Heart left ventricle (tissue), 13 donors: ENCODE results near the gene DIPK2B.

Source experiments
- POLR2A ChIP-seq, 2 donors: fragments of 450-650 bp; IDR thresholded peaks; one replicate each; pipeline ENCODE4 v1.6.1; 2017; ENCODE audit warnings: antibody characterized with exemption in 2 of 2, mild to moderate bottlenecking in 2 of 2, moderate library complexity in 2 of 2
- TF ChIP-seq, protein P1 (sequence below), 12 donors: fragments of 200-600 bp; sonication (generic) in 4 of 12; IDR thresholded peaks; one replicate each; pipeline versions ENCODE4 v1.5.0 to v1.8.0; 2018 to 2022; ENCODE audit warnings: antibody characterized with exemption in 12 of 12, mild to moderate bottlenecking in 5 of 12
- donor health status: ischemic (EF 13 %, LVEDD 7.1; RV severe dilation, severe dysfunction).
- donor health status: DM: no; HTN: yes; CAD: no.
- donor health status: DM: no; HTN: no; CAD: no.
- donor health status: ischemic (EF 25% LVEDD 6.9; RV normal size, moderate dysfunction).
- donor health status: ischemic (EF 25% LVEDD 5.7; RV mildly dilated, moderate dysfunction).
- donor health status: ischemic (EF 35%, LVEDD 5.7; RV mildly dilated, moderate dysfunction).
- donor health status: nonischemic (EF 11% LVEDD 7.7; RV severe dilation, severe dysfunction).
- donor health status: DM: yes; HTN: yes; CAD: no.
- donor health status: PGD.
- donor health status: ischemic (EF 29% LVEDD 5.4; RV normal size, mild dysfunction).
- donor health status: nonischemic (EF 23%, LVEDD 6.1; RV moderate dilation, normal function).

DNA sequence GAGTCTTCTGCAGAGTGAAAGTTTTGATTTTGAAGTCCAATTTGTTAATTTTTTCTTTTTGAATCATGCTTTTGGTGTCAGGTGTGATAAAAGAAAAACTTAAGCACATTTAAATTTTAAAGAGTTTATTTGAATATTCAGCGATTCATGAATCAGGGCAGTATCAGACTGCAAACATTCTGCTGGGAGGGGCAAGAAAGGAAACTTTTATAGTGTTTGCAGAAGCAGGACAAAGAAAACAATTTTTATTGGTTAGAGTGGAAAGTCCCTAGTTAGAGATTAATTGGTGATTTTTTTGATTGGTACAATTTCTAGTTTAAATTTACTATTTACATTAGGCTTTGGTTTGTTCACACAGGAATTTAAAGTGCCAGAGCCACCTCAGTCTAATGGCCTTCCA is 1.5 kb upstream of the DIPK2B start:
- no peak for TF ChIP-seq POLR2A (IDR thresholded peaks at IDR 0.05)
- TF ChIP-seq, protein P1, sequence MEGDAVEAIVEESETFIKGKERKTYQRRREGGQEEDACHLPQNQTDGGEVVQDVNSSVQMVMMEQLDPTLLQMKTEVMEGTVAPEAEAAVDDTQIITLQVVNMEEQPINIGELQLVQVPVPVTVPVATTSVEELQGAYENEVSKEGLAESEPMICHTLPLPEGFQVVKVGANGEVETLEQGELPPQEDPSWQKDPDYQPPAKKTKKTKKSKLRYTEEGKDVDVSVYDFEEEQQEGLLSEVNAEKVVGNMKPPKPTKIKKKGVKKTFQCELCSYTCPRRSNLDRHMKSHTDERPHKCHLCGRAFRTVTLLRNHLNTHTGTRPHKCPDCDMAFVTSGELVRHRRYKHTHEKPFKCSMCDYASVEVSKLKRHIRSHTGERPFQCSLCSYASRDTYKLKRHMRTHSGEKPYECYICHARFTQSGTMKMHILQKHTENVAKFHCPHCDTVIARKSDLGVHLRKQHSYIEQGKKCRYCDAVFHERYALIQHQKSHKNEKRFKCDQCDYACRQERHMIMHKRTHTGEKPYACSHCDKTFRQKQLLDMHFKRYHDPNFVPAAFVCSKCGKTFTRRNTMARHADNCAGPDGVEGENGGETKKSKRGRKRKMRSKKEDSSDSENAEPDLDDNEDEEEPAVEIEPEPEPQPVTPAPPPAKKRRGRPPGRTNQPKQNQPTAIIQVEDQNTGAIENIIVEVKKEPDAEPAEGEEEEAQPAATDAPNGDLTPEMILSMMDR (IDR thresholded peaks at IDR 0.05) = no peak
